K562 (cell line): ENCODE measurements around the gene MCC. TPM values are rescaled to one million over a fixed set of nuclear protein-coding genes. Genes with fewer than 3 reads are reported as not detected.

Source experiments
- ATAC-seq: fragments of 200-7000 bp; cut with Tn5 transposase; 3 replicates; pipeline ENCODE4 v1.9.1; 2020; ENCODE audit warnings: moderate library complexity
- BruUV-seq: library from RNA; stranded (reverse); fragments of 400-500 nt; replicated peaks from 2 replicates; lab custom pipeline; 2021; lab: Mats Ljungman, UMichigan
- CTCF ChIA-PET: fragments of 300-600 bp; formaldehyde crosslinking; extraction: SDS; loops from one replicate; lab custom pipeline; 2021; ENCODE audit warnings: low intra/inter-chr PET ratio; lab: Yijun Ruan, JAX
- POLR2A ChIA-PET: fragments of 300-600, 350-650 bp; sonication (Branson Sonifier 250); formaldehyde crosslinking; extraction: SDS; loops from one replicate; lab custom pipeline; 2021; ENCODE audit warnings: antibody characterized with exemption, inconsistent platforms; lab: Yijun Ruan, JAX
- DNase-seq, 4 experiments: peaks; one replicate each; pipeline versions ENCODE4 v3.0.0 to v3.0.0-alpha.2; 2011 to 2018; ENCODE audit warnings: low spot score in 3 of 4, mixed read lengths in 3 of 4; ENCODE audit errors: extremely low read depth in 1 of 4
- FAIRE-seq: peaks from 2 replicates; lab custom pipeline; 2011; peaks lifted over from hg19 to GRCh38; lab: Jason Lieb, UNC
- H2AFZ ChIP-seq: 2 replicates; pipeline ENCODE4 v1.6.0; 2011; ENCODE audit warnings: low read depth, low read length, control low read depth, inconsistent platforms
- H3K27ac ChIP-seq: fragments of 200-600 bp; 3 replicates; pipeline ENCODE4 v1.8.0; 2011; ENCODE audit warnings: low read depth, mild to moderate bottlenecking, control low read depth, inconsistent platforms, low read length, moderate library complexity, mixed read lengths; ENCODE audit errors: extremely low read depth
- H3K27me3 ChIP-seq, 2 experiments: fragments of 300-600 bp in 1 of 2; 2 replicates in 1 of 2; 3 replicates in 1 of 2; pipeline versions ENCODE4 v1.6.0 to v1.8.0; 2011; ENCODE audit warnings: inconsistent platforms in 2 of 2, low read length in 2 of 2, mild to moderate bottlenecking in 1 of 2, mixed read lengths in 1 of 2, moderate library complexity in 1 of 2; ENCODE audit not compliant: control insufficient read depth in 2 of 2, insufficient read depth in 2 of 2
- H3K36me3 ChIP-seq: fragments of 300-600 bp; 3 replicates; pipeline ENCODE4 v1.8.0; 2011; ENCODE audit warnings: mild to moderate bottlenecking, low read length, inconsistent platforms; ENCODE audit not compliant: control insufficient read depth, insufficient read depth
- H3K4me1 ChIP-seq, 2 experiments: fragments of 200-600 bp in 1 of 2; replicated peaks in 1 of 2; 2 replicates in 1 of 2; 3 replicates in 1 of 2; pipeline versions ENCODE4 v1.5.1 to v1.8.0; 2011; ENCODE audit warnings: inconsistent platforms in 2 of 2, low read length in 2 of 2, mild to moderate bottlenecking in 1 of 2, mixed read lengths in 1 of 2, moderate library complexity in 1 of 2; ENCODE audit not compliant: control insufficient read depth in 2 of 2, insufficient read depth in 2 of 2
- H3K4me2 ChIP-seq: 2 replicates; pipeline ENCODE4 v1.6.1; 2011; ENCODE audit warnings: low read length, control low read depth, inconsistent platforms, mixed read lengths; ENCODE audit not compliant: insufficient read depth
- H3K4me3 ChIP-seq: fragments of 200-600 bp; sonication (generic), shearing (Covaris generic); 2 replicates; pipeline ENCODE4 v1.5.1; 2016; ENCODE audit warnings: control low read depth, inconsistent platforms
- H3K79me2 ChIP-seq: fragments of 200-600 bp; 3 replicates; pipeline ENCODE4 v1.8.0; 2011; ENCODE audit warnings: low read length, inconsistent platforms; ENCODE audit not compliant: control insufficient read depth, insufficient read depth
- H3K9ac ChIP-seq, 2 experiments: 2 replicates each; pipeline versions ENCODE4 v1.6.0 to v1.6.1; 2011; ENCODE audit warnings: low read depth in 2 of 2, low read length in 2 of 2, control low read depth in 1 of 2, inconsistent platforms in 1 of 2, mild to moderate bottlenecking in 1 of 2, mixed read lengths in 1 of 2; ENCODE audit not compliant: insufficient read depth in 1 of 2
- H3K9me1 ChIP-seq: one replicate; pipeline ENCODE4 v1.6.0; 2011; ENCODE audit warnings: inconsistent platforms, mild to moderate bottlenecking, low read length, moderate library complexity; ENCODE audit not compliant: control insufficient read depth, insufficient read depth
- H3K9me3 ChIP-seq: replicated peaks from 2 replicates; pipeline ENCODE4 v1.5.1; 2011; ENCODE audit warnings: low read depth, low read length, inconsistent platforms; ENCODE audit not compliant: control insufficient read depth, insufficient read depth
- H4K20me1 ChIP-seq: replicated peaks from 2 replicates; pipeline ENCODE4 v1.6.1; 2011; ENCODE audit warnings: low read length, inconsistent platforms, mixed read lengths; ENCODE audit not compliant: control insufficient read depth, insufficient read depth
- CCNT2 ChIP-seq: IDR thresholded peaks from 2 replicates; pipeline ENCODE4 v1.6.1; 2011; ENCODE audit warnings: borderline replicate concordance, low read depth, mild to moderate bottlenecking, moderate library complexity, mixed read lengths, low read length; ENCODE audit not compliant: insufficient read length; ENCODE audit errors: extremely low read depth
- MEIS2 ChIP-seq: fragments of 450-650 bp; IDR thresholded peaks from 2 replicates; pipeline ENCODE4 v1.6.1; 2014; ENCODE audit warnings: mild to moderate bottlenecking; ENCODE audit not compliant: partially characterized antibody
- NRF1 ChIP-seq, 2 experiments: fragments of 450-650 bp; IDR thresholded peaks in 1 of 2; conservative IDR thresholded peaks in 1 of 2; 2 replicates each; pipeline ENCODE4 v1.6.1; 2014; ENCODE audit warnings: mild to moderate bottlenecking in 2 of 2
- PHB2 ChIP-seq: fragments of 450-650 bp; IDR thresholded peaks from 2 replicates; pipeline ENCODE4 v1.6.1; 2017; ENCODE audit warnings: low read depth
- POLR2A ChIP-seq: fragments of 450-650 bp; conservative IDR thresholded peaks from 2 replicates; pipeline ENCODE4 v1.6.1; 2016
- SIN3B ChIP-seq: fragments of 450-650 bp; IDR thresholded peaks from 2 replicates; pipeline ENCODE4 v1.6.1; 2017; ENCODE audit warnings: low read depth, mild to moderate bottlenecking, moderate library complexity
- SMAD3 ChIP-seq: fragments of 450-650 bp; formaldehyde crosslinking; conservative IDR thresholded peaks from 2 replicates; pipeline ENCODE4 v1.4.0; 2020; ENCODE audit warnings: mild to moderate bottlenecking
- SP2 ChIP-seq: IDR thresholded peaks from 2 replicates; pipeline ENCODE4 v1.6.1; 2011; ENCODE audit warnings: mild to moderate bottlenecking, low read depth, low read length, moderate library complexity; ENCODE audit not compliant: poor library complexity, severe bottlenecking; ENCODE audit errors: extremely low read depth
- SREBF1 ChIP-seq: fragments of 150-350 bp; IDR thresholded peaks from 2 replicates; pipeline ENCODE4 v1.6.1; 2014; ENCODE audit warnings: antibody characterized with exemption, low read depth, low read length, borderline replicate concordance
- SRSF3 ChIP-seq: fragments of 200-400 bp; formaldehyde crosslinking; IDR thresholded peaks from 2 replicates; pipeline ENCODE4 v1.6.1; 2016; ENCODE audit warnings: mild to moderate bottlenecking, low read length, moderate library complexity; ENCODE audit not compliant: insufficient read depth
- WGBS: fragments of 100-300 bp; shearing (Covaris generic); methylation state at CpG from one replicate; pipeline ENCODE4 v1.1.6; 2016; ENCODE audit warnings: low coverage, mixed read lengths; ENCODE audit not compliant: insufficient coverage; ENCODE audit errors: missing lambda C conversion rate; 5-methylcytosine and 5-hydroxymethylcytosine counted together
- in situ Hi-C: fragments of 300-500 bp; cut with MboI; formaldehyde crosslinking; loops from 4 replicates; pipeline ENCODE4 v1.15.0; 2018; ENCODE audit warnings: inconsistent platforms, mixed read lengths
- intact Hi-C: fragments of 100-400 bp; cut with micrococcal nuclease; formaldehyde crosslinking; loops from 2 replicates; pipeline ENCODE4 v1.14.2; 2022
- polyA plus RNA-seq, 8 experiments: library from polyadenylated mRNA; depleted of rRNA in 4 of 8; stranded (reverse) in 5 of 8; unstranded in 3 of 8; fragments of >200 nt; fragmentation: Nextera tagmentation in 2 of 8; fragmentation: Illumina TruSeq in 1 of 8; extraction: Ambion mirVana in 2 of 8; extraction: Trizol in 1 of 8; gene quantifications; 2 replicates each; pipeline versions ENCODE4 v1.2.1 to v1.2.3, GENCODE V29; 2011 to 2014; ENCODE audit warnings: inconsistent platforms in 1 of 8, missing spikeins in 1 of 8
- total RNA-seq, 7 experiments: library from RNA; depleted of rRNA in 6 of 7; stranded (reverse); fragments of >200 nt in 6 of 7; fragmentation: Illumina TruSeq in 2 of 7; extraction: Trizol in 2 of 7; gene quantifications; 2 replicates each; pipeline versions ENCODE4 v1.2.1 to v1.2.3, GENCODE V29; 2011 to 2021; ENCODE audit warnings: low replicate concordance in 1 of 7
- TF ChIP-seq, protein P1 (sequence below): fragments of 250-450 bp; sonication (Bioruptor Pico); IDR thresholded peaks from 2 replicates; pipeline ENCODE4 v1.4.0; 2020; ENCODE audit warnings: mild to moderate bottlenecking, moderate library complexity
- TF ChIP-seq, protein P2 (sequence below): fragments of 450-650 bp; IDR thresholded peaks from 2 replicates; pipeline ENCODE4 v1.6.1; 2018; ENCODE audit warnings: mild to moderate bottlenecking, low read depth; ENCODE audit not compliant: partially characterized antibody

MCC gene
- total and polyA plus RNA-seq, 9 of the 15 experiments (the other 6 are each of a cell fraction or from before 2014, with no cell fraction given), result 0.04 to 0.24 (median 0.06) TPM; not detected in 1

- H3K36me3 ChIP-seq, result no peaks in the 10 kb centered on the region
- intact Hi-C loops (no loop called here), in situ Hi-C loops (no loop called here)
- WGBS, result 5% methylated on average over 3 of the region's 3 CpGs
- no TSS peak for BruUV-seq
- no peak for ATAC-seq
- no peak for DNase-seq
- H3K79me2 ChIP-seq, result no peaks in the 10 kb centered on the region
- ChIA-PET CTCF (no interaction called here), POLR2A (no interaction called here)
- FAIRE-seq, result no peak
- H3K9ac ChIP-seq, result no peak overlapping the region
- H3K4me2 ChIP-seq, result no peak overlapping the region
- H3K27me3 ChIP-seq, result no peaks in the 10 kb centered on the region; a peak in 1 of 5 replicates
- TF ChIP-seq SREBF1 (no peak), SP2 (no peak), CCNT2 (no peak), POLR2A (no peak), NRF1 (conservative IDR thresholded peaks at IDR 0.05 in 1 of 2, IDR thresholded peaks at IDR 0.05 in 1 of 2) (no peak), MEIS2 (no peak), PHB2 (no peak), SIN3B (no peak), SRSF3 (no peak), SMAD3 (CRISPR knock-in tag) (no peak)
- TF ChIP-seq, protein P1, sequence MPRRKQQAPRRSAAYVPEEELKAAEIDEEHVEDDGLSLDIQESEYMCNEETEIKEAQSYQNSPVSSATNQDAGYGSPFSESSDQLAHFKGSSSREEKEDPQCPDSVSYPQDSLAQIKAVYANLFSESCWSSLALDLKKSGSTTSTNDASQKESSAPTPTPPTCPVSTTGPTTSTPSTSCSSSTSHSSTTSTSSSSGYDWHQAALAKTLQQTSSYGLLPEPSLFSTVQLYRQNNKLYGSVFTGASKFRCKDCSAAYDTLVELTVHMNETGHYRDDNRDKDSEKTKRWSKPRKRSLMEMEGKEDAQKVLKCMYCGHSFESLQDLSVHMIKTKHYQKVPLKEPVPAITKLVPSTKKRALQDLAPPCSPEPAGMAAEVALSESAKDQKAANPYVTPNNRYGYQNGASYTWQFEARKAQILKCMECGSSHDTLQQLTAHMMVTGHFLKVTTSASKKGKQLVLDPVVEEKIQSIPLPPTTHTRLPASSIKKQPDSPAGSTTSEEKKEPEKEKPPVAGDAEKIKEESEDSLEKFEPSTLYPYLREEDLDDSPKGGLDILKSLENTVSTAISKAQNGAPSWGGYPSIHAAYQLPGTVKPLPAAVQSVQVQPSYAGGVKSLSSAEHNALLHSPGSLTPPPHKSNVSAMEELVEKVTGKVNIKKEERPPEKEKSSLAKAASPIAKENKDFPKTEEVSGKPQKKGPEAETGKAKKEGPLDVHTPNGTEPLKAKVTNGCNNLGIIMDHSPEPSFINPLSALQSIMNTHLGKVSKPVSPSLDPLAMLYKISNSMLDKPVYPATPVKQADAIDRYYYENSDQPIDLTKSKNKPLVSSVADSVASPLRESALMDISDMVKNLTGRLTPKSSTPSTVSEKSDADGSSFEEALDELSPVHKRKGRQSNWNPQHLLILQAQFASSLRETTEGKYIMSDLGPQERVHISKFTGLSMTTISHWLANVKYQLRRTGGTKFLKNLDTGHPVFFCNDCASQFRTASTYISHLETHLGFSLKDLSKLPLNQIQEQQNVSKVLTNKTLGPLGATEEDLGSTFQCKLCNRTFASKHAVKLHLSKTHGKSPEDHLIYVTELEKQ (CRISPR knock-in tag), result no peak
- TF ChIP-seq, protein P2, sequence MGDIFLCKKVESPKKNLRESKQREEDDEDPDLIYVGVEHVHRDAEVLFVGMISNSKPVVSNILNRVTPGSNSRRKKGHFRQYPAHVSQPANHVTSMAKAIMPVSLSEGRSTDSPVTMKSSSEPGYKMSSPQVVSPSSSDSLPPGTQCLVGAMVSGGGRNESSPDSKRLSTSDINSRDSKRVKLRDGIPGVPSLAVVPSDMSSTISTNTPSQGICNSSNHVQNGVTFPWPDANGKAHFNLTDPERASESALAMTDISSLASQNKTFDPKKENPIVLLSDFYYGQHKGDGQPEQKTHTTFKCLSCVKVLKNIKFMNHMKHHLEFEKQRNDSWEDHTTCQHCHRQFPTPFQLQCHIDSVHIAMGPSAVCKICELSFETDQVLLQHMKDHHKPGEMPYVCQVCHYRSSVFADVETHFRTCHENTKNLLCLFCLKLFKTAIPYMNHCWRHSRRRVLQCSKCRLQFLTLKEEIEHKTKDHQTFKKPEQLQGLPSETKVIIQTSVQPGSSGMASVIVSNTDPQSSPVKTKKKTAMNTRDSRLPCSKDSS, result no peak
- H4K20me1 ChIP-seq, result no peaks in the 10 kb centered on the region
- H3K4me1 ChIP-seq, result no peaks in the 10 kb centered on the region
- no peak overlapping the region for H2AFZ ChIP-seq
- no peaks in the 10 kb centered on the region for H3K9me1 ChIP-seq
- H3K9me3 ChIP-seq, result no peaks in the 10 kb centered on the region
- H3K4me3 ChIP-seq, result no peak overlapping the region
- H3K27ac ChIP-seq, result no peak overlapping the region
Measured at GRCh38 chr5:113373426-113373825, 114.8 kb downstream of the MCC start.
